ENCODE data around the gene AJM1. TPM values are rescaled to one million over a fixed set of nuclear protein-coding genes. Genes with fewer than 3 reads are reported as not detected.
A peak's percentile ranks its signal among the peaks of the same experiment; 100 is the strongest.
"Not testable (repeated sequence)": the region's sequence is repeated elsewhere in the genome, so short reads cannot be mapped to it uniquely, and the experiment has no call there.

The AJM1 gene
- total RNA-seq, 1 experiment from 2014 or later = 7.2 TPM

DNA sequence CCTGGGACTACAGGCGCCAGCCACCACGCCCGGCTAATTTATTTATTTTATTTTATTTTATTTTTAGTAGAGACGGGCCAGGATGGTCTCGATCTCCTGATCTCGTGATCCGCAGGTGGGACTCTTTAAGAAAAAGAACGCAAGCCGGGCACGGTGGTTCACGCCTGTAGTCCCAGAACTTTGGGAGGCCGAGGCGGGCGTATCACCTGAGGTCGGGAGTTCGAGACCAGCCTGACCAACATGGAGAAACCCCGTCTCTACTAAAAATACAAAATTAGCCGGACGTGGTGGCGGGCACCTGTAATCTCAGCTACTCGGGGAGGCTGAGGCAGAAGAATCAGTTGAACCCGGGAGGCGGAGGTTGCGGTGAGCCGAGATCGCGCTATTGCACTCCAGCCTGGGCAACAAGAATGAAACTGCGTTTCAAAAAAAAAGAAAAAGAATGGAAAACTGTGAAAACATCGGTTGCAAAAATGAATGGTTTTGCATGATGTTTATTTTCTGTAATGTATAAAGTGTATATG, 24.7 kb downstream of the AJM1 start:
- ATAC-seq; H3K27me3 ChIP-seq (ENCODE audit: control insufficient read depth, insufficient read depth, low read length); CTCF ChIA-PET; DNase-seq (ENCODE audit: low read depth, low spot score); POLR2A ChIA-PET; BruUV-seq (replicated peaks); H3K27ac ChIP-seq (ENCODE audit: low read length); H3K4me1 ChIP-seq (ENCODE audit: control insufficient read depth, insufficient read depth, low read length); H3K36me3 ChIP-seq (ENCODE audit: control insufficient read depth, insufficient read depth, low read length); H3K9me3 ChIP-seq (ENCODE audit: control insufficient read depth, insufficient read depth, low read depth, low read length); intact Hi-C loops (cut with micrococcal nuclease; ENCODE audit: unreplicated experiment); in situ Hi-C loops (cut with HindIII; ENCODE audit: low pct_unique_long_range_greater_than_20kb, low sequenced_read_pairs): not testable (repeated sequence)
- H3K4me3 ChIP-seq (ENCODE audit: low read depth in 2 of 2, low read length in 2 of 2) = peak overlapping the region; percentile 47 to 62

GRCh38 chr9:136867480-136867879, 25.2 kb downstream of the AJM1 start:
- intact Hi-C loops (cut with micrococcal nuclease; ENCODE audit: unreplicated experiment) = no loop called here
- Histone ChIP-seq H3K36me3 (ENCODE audit: control insufficient read depth, insufficient read depth, low read length) (no peaks in the 10 kb centered on the region; the same call in 1 of the 2 replicates), H3K4me1 (ENCODE audit: control insufficient read depth, insufficient read depth, low read length) (peaks cover 3% of the 10 kb centered on the region; the same call in 1 of the 2 replicates), H3K27me3 (ENCODE audit: control insufficient read depth, insufficient read depth, low read length) (no peaks in the 10 kb centered on the region), H3K9me3 (ENCODE audit: control insufficient read depth, insufficient read depth, low read depth, low read length) (peaks cover 3% of the 10 kb centered on the region; the same call in 1 of the 2 replicates), H3K27ac (ENCODE audit: low read length) (no peak overlapping the region), H3K4me3 (ENCODE audit: low read depth in 2 of 2, low read length in 2 of 2) (no peak overlapping the region)
- no peak for TF ChIP-seq CTCF (IDR thresholded peaks at IDR 0.05)
- TF ChIP-seq SIN3A (IDR thresholded peaks at IDR 0.05; ENCODE audit: borderline replicate concordance, insufficient read depth, low read depth, low read length) = no peak
- TF ChIP-seq, protein P1, sequence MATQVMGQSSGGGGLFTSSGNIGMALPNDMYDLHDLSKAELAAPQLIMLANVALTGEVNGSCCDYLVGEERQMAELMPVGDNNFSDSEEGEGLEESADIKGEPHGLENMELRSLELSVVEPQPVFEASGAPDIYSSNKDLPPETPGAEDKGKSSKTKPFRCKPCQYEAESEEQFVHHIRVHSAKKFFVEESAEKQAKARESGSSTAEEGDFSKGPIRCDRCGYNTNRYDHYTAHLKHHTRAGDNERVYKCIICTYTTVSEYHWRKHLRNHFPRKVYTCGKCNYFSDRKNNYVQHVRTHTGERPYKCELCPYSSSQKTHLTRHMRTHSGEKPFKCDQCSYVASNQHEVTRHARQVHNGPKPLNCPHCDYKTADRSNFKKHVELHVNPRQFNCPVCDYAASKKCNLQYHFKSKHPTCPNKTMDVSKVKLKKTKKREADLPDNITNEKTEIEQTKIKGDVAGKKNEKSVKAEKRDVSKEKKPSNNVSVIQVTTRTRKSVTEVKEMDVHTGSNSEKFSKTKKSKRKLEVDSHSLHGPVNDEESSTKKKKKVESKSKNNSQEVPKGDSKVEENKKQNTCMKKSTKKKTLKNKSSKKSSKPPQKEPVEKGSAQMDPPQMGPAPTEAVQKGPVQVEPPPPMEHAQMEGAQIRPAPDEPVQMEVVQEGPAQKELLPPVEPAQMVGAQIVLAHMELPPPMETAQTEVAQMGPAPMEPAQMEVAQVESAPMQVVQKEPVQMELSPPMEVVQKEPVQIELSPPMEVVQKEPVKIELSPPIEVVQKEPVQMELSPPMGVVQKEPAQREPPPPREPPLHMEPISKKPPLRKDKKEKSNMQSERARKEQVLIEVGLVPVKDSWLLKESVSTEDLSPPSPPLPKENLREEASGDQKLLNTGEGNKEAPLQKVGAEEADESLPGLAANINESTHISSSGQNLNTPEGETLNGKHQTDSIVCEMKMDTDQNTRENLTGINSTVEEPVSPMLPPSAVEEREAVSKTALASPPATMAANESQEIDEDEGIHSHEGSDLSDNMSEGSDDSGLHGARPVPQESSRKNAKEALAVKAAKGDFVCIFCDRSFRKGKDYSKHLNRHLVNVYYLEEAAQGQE (IDR thresholded peaks at IDR 0.05; ENCODE audit: insufficient read depth in 1 of 2, low read depth in 2 of 2, low read length in 1 of 2) = no peak
- TF ChIP-seq TCF7L2 (IDR thresholded peaks at IDR 0.05; ENCODE audit: low read depth, low read length) = no peak
- no peak for TF ChIP-seq POLR2AphosphoS5 (IDR thresholded peaks at IDR 0.05; ENCODE audit: low read depth, low read length)
- CTCF ChIA-PET = no interaction called here
- no TSS peak for BruUV-seq (replicated peaks)
- DNase-seq (ENCODE audit: low read depth, low spot score) (no peak), ATAC-seq (no peak)
- in situ Hi-C loops (cut with HindIII; ENCODE audit: low pct_unique_long_range_greater_than_20kb, low sequenced_read_pairs) = no loop called here
- POLR2A ChIA-PET = no interaction called here

DNA sequence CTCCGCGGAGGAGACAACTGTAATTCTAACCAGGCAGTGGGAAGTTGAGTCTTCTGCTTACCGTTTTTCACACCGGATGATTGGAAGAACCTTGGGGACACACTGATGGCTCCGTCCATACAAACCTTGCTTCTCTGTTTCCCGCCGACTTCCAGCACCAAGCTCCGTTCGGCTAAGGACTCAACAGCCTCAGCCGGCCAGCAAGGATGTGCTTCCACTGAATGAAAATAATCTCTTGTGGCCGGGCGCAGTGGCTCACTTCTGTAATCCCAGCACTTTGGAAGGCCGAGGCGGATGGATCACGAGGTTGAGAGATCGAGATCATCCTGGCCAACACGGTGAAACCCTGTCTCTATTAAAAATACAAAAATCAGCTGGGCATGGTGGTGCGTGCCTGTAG, 25.6 kb downstream of the AJM1 start:
- Histone ChIP-seq H3K27ac (ENCODE audit: low read length) (no peak overlapping the region), H3K4me3 (ENCODE audit: low read depth in 2 of 2, low read length in 2 of 2) (no peak overlapping the region), H3K27me3 (ENCODE audit: control insufficient read depth, insufficient read depth, low read length) (no peaks in the 10 kb centered on the region), H3K36me3 (ENCODE audit: control insufficient read depth, insufficient read depth, low read length) (no peaks in the 10 kb centered on the region; the same call in 1 of the 2 replicates), H3K4me1 (ENCODE audit: control insufficient read depth, insufficient read depth, low read length) (peaks cover 3% of the 10 kb centered on the region; the same call in 1 of the 2 replicates), H3K9me3 (ENCODE audit: control insufficient read depth, insufficient read depth, low read depth, low read length) (peaks cover 6% of the 10 kb centered on the region; the same call in 1 of the 2 replicates)
- BruUV-seq (replicated peaks) = no TSS peak
- intact Hi-C loops (cut with micrococcal nuclease; ENCODE audit: unreplicated experiment) = no loop called here
- ChIA-PET POLR2A (no interaction called here), CTCF (no interaction called here)
- TF ChIP-seq, protein P1 (IDR thresholded peaks at IDR 0.05; ENCODE audit: insufficient read depth in 1 of 2, low read depth in 2 of 2, low read length in 1 of 2) = no peak
- TF ChIP-seq CTCF (IDR thresholded peaks at IDR 0.05) (no peak), POLR2AphosphoS5 (IDR thresholded peaks at IDR 0.05; ENCODE audit: low read depth, low read length) (no peak), SIN3A (IDR thresholded peaks at IDR 0.05; ENCODE audit: borderline replicate concordance, insufficient read depth, low read depth, low read length) (no peak), TCF7L2 (IDR thresholded peaks at IDR 0.05; ENCODE audit: low read depth, low read length) (no peak)
- no peak for DNase-seq (ENCODE audit: low read depth, low spot score)
- no peak for ATAC-seq
- in situ Hi-C loops (cut with HindIII; ENCODE audit: low pct_unique_long_range_greater_than_20kb, low sequenced_read_pairs) = no loop called here

All from Panc1 (cell line).